Motor neuron (in vitro differentiated cells): ENCODE results near the gene FNDC3B. TPM values are rescaled to one million over a fixed set of nuclear protein-coding genes. Genes with fewer than 3 reads are reported as not detected.
A peak's percentile ranks its signal among the peaks of the same experiment; 100 is the strongest.
"Not testable (repeated sequence)": the region's sequence is repeated elsewhere in the genome, so short reads cannot be mapped to it uniquely, and the experiment has no call there.

Experiments used
- ATAC-seq, 8 experiments: fragments of 200-7000 bp; cut with Tn5 transposase; replicated peaks in 6 of 8; 2 replicates each; pipeline ENCODE4 v1.8.0; 2021; ENCODE audit warnings: mild to moderate bottlenecking in 8 of 8, moderate library complexity in 8 of 8
- H3K27ac ChIP-seq, 2 donors: fragments of 250-450 bp; sonication (Bioruptor Pico); 2 replicates each; pipeline ENCODE4 v1.9.0; 2021; ENCODE audit warnings: antibody characterized with exemption in 2 of 2, mild to moderate bottlenecking in 2 of 2, moderate library complexity in 1 of 2
- H3K4me1 ChIP-seq, 2 donors: fragments of 250-450 bp; sonication (Bioruptor Pico); replicated peaks in 1 of 2; 2 replicates each; pipeline ENCODE4 v1.6.1; 2021; ENCODE audit warnings: antibody characterized with exemption in 2 of 2, mild to moderate bottlenecking in 2 of 2, moderate library complexity in 1 of 2
- H3K4me3 ChIP-seq, 5 donors: fragments of 250-450 bp; sonication (Bioruptor Pico); 2 replicates each; pipeline ENCODE4 v1.9.0; 2021; ENCODE audit warnings: antibody characterized with exemption in 5 of 5, mild to moderate bottlenecking in 5 of 5, moderate library complexity in 4 of 5
- WGBS, 10 experiments: fragments of 450-650 bp; shearing (Covaris generic); methylation state at CpG; one replicate each; pipeline ENCODE4 v1.0.0; 2022; 5-methylcytosine and 5-hydroxymethylcytosine counted together
- in situ Hi-C, 9 experiments: fragments of 400-800 bp; cut with MboI; loops; one replicate each; pipeline ENCODE4 v1.15.0; 2021; ENCODE audit warnings: low sequenced_read_pairs in 9 of 9, low pct_unique_long_range_greater_than_20kb in 2 of 9; ENCODE audit not compliant: unreplicated experiment in 9 of 9
- total RNA-seq, 8 experiments: library from RNA; unstranded; fragments of 300-600 nt; gene quantifications; 2 replicates each; pipeline versions ENCODE4 v1.2.3 to v1.2.4, GENCODE V29; 2022

FNDC3B gene
- total RNA-seq, 8 experiments from 2014 or later = 12.4 to 77.0 (median 36.6) TPM

GRCh38 chr3:172357850-172358754 is 318.7 kb downstream of the FNDC3B start:
- in situ Hi-C loops = no loop called here
- H3K4me3 ChIP-seq = no peak overlapping the region
- no peak overlapping the region for H3K27ac ChIP-seq
- ATAC-seq = peak in 2 of 8 experiments; percentile 33 to 34
- WGBS, 10 experiments = 34 to 100% (median 95%) methylated on average over 1 to 6 of the region's 6 CpGs
- H3K4me1 ChIP-seq = no peaks in the 10 kb centered on the region

- ATAC-seq = no peak
- in situ Hi-C loops = no loop called here
- Histone ChIP-seq H3K4me1 (no peaks in the 10 kb centered on the region), H3K4me3 (no peak overlapping the region), H3K27ac (no peak overlapping the region)
- WGBS, 10 experiments = 67 to 100% (median 100%) methylated on average over 1 of the region's 1 CpG; no CpG with 5 or more reads in 3 of the 10 experiments
Measured at GRCh38 chr3:172359231-172359630, 319.9 kb downstream of the FNDC3B start.

DNA sequence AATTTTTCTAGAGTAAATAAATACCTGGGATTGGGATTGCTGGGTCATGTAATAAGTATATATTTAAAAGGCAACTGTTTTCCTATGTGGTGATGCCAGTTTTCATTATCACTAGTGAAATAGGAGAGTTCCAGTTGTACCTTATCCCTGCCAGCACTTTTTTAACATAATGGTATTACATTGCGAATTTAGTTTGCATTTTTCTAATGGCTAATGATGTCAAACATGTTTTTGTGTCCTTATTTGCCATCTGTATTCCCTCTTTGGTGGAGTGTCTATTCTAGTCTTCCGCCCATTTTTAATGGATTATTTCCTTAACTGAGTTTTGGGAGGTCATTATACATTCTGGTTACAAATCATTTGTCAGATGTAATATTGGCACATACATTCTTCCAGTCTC is 320.6 kb downstream of the FNDC3B start:
- Histone ChIP-seq H3K4me1 (no peaks in the 10 kb centered on the region), H3K4me3 (no peak overlapping the region), H3K27ac (no peak overlapping the region)
- in situ Hi-C loops = no loop called here
- WGBS, 10 experiments = 17 to 100% (median 88%) methylated on average over 1 to 2 of the region's 2 CpGs; no CpG with 5 or more reads in 1 of the 10 experiments
- ATAC-seq = peak in 2 of 8 experiments; percentile 51 to 56

- in situ Hi-C loops = no loop called here
- 14 to 100% (median 83%) methylated on average over 1 of the region's 1 CpG; no CpG with 5 or more reads in 3 of the 10 experiments for WGBS, 10 experiments
- no peak overlapping the region for H3K27ac ChIP-seq
- ATAC-seq = no peak
- H3K4me1 ChIP-seq = no peaks in the 10 kb centered on the region
- H3K4me3 ChIP-seq = no peak overlapping the region
Measured at GRCh38 chr3:172362583-172362982, 323.2 kb downstream of the FNDC3B start.

DNA sequence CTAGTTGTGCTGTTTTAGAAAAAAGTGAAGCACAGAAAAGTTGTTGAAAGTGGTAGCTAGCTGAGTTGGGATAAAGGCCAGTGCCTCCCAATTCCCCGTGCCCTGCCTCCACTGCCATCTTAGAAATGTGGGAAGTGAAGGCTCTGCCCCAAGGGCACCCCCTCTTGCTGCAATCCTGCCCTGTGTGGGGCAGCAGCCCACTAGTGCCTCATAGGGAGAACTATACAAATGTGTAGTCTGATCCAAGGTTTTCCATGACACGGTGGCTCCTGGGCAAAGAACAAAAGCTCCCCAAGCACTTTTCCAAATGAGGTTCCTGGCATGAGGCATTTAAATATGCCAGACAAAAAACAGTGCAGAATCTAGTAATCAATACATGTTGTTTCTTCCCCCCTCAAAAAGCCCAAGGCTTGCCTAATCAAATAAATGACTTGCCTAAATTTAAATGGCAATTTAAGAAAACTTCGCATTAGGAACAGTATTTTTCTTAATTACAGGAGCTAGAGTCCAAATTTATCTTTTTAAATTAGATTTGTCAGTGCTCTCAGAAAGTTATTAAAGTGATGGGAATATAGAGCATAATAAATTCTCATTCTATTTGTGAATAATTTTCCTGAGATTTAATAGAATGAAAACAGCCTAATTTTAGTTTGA is 325.1 kb downstream of the FNDC3B start:
- H3K4me1 ChIP-seq = no peaks in the 10 kb centered on the region
- H3K4me3 ChIP-seq = no peak overlapping the region
- no peak for ATAC-seq
- WGBS, 10 experiments = 40 to 100% (median 86%) methylated on average over 1 to 3 of the region's 3 CpGs; no CpG with 5 or more reads in 3 of the 10 experiments
- no peak overlapping the region for H3K27ac ChIP-seq
- in situ Hi-C loops = no loop called here

DNA sequence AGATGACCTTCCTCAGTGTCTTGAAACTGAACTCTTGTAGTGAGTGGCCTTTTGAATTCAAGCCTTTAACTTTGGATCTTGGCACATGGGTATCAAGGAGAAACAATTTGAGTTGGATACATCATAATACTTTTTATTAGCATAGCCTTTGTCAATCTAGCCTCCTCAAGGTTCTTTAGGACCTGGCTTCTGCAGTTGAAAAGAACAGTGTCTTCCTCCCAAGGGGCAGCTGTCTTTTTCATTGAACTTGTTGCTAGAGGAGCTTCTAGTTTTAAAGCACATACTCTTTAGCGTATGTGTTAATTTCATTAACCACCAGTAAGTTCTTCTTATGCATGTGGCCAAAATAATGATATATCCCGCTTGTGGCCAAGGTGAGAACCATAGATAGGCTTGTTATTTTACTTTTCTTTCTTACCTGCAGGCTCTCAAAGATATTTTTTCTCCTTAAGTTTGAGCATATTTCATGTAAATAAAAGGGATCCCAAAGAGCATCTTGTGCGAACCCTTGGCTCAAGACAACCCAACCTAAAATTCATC is 325.7 kb downstream of the FNDC3B start:
- Histone ChIP-seq H3K27ac (no peak overlapping the region), H3K4me1 (no peaks in the 10 kb centered on the region), H3K4me3 (no peak overlapping the region)
- WGBS, 10 experiments = 81 to 100% (median 97%) methylated on average over 1 to 3 of the region's 3 CpGs
- ATAC-seq = no peak
- in situ Hi-C loops = no loop called here

DNA sequence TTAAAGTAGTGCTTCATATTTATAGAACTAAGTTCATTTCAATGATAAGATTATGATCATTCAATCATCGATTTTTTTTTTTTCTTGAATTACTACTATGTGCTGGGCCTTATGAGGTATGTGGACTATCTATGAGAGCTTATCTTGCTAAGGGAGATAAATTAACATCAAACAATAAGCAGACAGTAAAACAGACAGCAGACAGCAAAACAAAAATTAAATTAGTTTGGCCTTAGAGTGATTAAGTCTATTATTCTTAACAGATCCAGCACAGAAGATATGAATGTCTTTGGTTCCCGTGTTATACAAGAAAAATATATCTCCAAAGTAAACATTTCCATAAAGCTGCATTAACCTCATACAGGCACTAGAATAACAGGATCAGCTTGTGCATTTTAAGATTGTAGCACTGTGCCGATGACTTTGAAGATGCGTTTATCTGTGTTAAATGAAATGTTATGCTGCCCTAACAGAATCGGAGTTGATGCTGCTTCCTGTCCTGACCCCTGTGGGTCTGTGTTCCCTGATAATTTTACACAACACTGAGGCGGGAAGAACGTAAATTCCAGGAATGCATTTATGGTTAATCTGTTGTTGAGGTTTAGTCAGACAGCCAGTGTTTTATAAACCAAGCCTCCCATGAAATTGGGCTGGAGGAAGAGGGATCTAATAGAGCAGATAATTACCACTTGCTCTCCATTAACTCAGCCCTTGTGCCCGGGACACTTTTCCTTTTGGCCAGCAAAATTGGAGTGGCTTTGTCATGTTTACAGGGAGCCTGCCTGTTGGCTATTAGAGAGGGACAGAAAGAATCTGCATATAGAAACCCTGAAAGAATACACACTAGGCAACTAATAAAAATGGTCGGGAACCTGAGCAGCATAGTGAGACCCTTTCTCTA is 328.1 kb downstream of the FNDC3B start:
- ATAC-seq = no peak
- 69 to 94% (median 84%) methylated on average over 2 to 8 of the region's 9 CpGs; no CpG with 5 or more reads in 1 of the 10 experiments for WGBS, 10 experiments
- H3K4me3 ChIP-seq = no peak overlapping the region
- no peak overlapping the region for H3K27ac ChIP-seq
- H3K4me1 ChIP-seq = no peaks in the 10 kb centered on the region
- in situ Hi-C loops = no loop called here

GRCh38 chr3:172368556-172368955 is 329.2 kb downstream of the FNDC3B start:
- in situ Hi-C loops, H3K4me1 ChIP-seq, ATAC-seq, H3K27ac ChIP-seq, H3K4me3 ChIP-seq: not testable (repeated sequence)
- WGBS, 10 experiments = 70 to 100% (median 100%) methylated on average over 2 to 3 of the region's 5 CpGs; no CpG with 5 or more reads in 3 of the 10 experiments

DNA sequence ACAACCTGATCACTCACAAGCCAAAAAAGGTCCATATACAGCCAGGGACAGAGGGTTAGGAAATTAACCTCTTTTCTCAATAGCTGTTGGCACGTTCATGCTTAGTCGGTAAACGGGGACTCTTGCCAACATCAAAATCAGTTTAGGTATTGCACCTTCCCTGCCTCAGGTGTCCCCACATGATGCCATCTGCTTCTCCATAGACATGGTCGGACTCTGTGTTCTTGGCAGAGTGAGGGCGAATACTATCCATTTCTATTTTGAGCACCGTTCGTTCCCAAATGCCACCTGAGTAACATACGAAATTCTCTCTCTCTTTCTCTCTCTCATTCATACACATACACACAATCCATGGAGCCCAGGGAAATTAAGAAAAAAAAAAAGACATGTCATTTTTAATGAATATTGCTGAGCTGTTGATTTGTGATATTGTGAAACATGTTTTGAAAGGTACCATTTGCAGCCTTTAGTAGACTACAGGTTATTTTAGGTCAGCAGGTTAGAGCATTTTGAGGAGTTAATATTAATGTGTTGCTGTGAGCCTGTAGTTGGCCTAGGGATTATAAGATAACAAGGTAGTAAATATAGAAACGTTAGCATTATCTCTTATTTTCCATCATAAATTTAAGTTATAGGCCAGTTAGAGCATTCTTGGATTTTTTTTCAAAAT is 330.3 kb downstream of the FNDC3B start:
- no peak overlapping the region for H3K27ac ChIP-seq
- no peak overlapping the region for H3K4me3 ChIP-seq
- WGBS, 10 experiments = 63 to 100% (median 93%) methylated on average over 1 to 8 of the region's 9 CpGs
- H3K4me1 ChIP-seq = peaks cover 11% of the 10 kb centered on the region in 2 donors
- no peak for ATAC-seq
- in situ Hi-C loops = no loop called here

GRCh38 chr3:172370419-172370818 is 331.0 kb downstream of the FNDC3B start:
- H3K4me1 ChIP-seq = peaks cover 12 to 15% of the 10 kb centered on the region in 2 donors
- H3K4me3 ChIP-seq = no peak overlapping the region
- peak in 1 of 8 experiments; percentile 29 for ATAC-seq
- H3K27ac ChIP-seq = no peak overlapping the region
- in situ Hi-C loops = no loop called here
- WGBS, 10 experiments = 38 to 100% (median 94%) methylated on average over 2 to 3 of the region's 3 CpGs; no CpG with 5 or more reads in 1 of the 10 experiments

DNA sequence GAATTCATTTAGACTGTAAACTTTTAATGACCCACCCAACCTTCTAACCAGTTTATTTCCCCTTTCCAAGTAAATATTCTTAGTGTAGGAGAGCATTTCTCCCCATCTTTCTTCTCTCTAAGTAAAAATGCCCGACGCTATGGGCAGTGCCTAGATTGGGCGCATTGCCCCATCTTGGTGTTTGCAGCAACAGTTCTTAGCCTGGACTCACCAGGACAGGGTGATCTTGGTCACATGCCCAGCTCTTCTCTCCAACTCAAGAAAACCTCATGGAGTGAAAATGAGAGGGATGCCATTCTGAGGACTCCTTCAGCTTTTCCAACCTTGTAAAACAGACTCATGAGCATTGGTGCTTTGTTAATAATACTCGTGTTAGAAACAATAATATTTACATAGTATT is 332.2 kb downstream of the FNDC3B start:
- no peak for ATAC-seq
- H3K27ac ChIP-seq = no peak overlapping the region
- in situ Hi-C loops = no loop called here
- no peak overlapping the region for H3K4me3 ChIP-seq
- WGBS, 10 experiments = 88 to 100% (median 100%) methylated on average over 1 to 4 of the region's 4 CpGs; no CpG with 5 or more reads in 3 of the 10 experiments
- H3K4me1 ChIP-seq = peaks cover 17 to 23% of the 10 kb centered on the region in 2 donors

- peaks cover 17 to 24% of the 10 kb centered on the region in 2 donors for H3K4me1 ChIP-seq
- ATAC-seq = peak in 1 of 8 experiments; percentile 4
- H3K27ac ChIP-seq = no peak overlapping the region
- in situ Hi-C loops = no loop called here
- 60 to 81% (median 77%) methylated on average over 2 to 4 of the region's 4 CpGs; no CpG with 5 or more reads in 5 of the 10 experiments for WGBS, 10 experiments
- no peak overlapping the region for H3K4me3 ChIP-seq
Measured at GRCh38 chr3:172372895-172373294, 333.5 kb downstream of the FNDC3B start.
